H1 (cell line): ENCODE measurements around the gene ENOX2. TPM values are rescaled to one million over a fixed set of nuclear protein-coding genes. Genes with fewer than 3 reads are reported as not detected.

Source experiments
- CTCF ChIA-PET: fragments of 300-600 bp; sonication (Branson Sonifier 250); formaldehyde crosslinking; loops from one replicate; lab custom pipeline; 2021; ENCODE audit not compliant: partially characterized antibody; lab: Charles Lee
- POLR2A ChIA-PET: fragments of 300-600 bp; sonication (Branson Sonifier 250); formaldehyde crosslinking; loops from one replicate; lab custom pipeline; 2021; ENCODE audit warnings: inconsistent platforms; ENCODE audit not compliant: partially characterized antibody; lab: Charles Lee
- DNase-seq, 2 experiments: peaks; one replicate each; pipeline versions ENCODE4 v3.0.0 to v3.0.0-alpha.2; 2010 to 2022; ENCODE audit warnings: low spot score in 2 of 2, low read depth in 1 of 2, mixed read lengths in 1 of 2
- FAIRE-seq: peaks from 2 replicates; lab custom pipeline; 2011; peaks lifted over from hg19 to GRCh38; lab: Jason Lieb, UNC
- H2AFZ ChIP-seq: 2 replicates; pipeline ENCODE4 v1.8.1; 2012; ENCODE audit warnings: low read length, inconsistent platforms
- H2AK5ac ChIP-seq: 2 replicates; pipeline ENCODE4 v1.6.1; 2013; ENCODE audit warnings: low read depth, low read length
- H2BK120ac ChIP-seq: replicated peaks from 2 replicates; pipeline ENCODE3; 2013; ENCODE audit warnings: low read depth, low read length, inconsistent platforms
- H2BK12ac ChIP-seq: 2 replicates; pipeline ENCODE4 v1.6.1; 2013; ENCODE audit warnings: low read depth, low read length
- H2BK15ac ChIP-seq: 2 replicates; pipeline ENCODE4 v1.6.1; 2013; ENCODE audit warnings: low read length
- H2BK20ac ChIP-seq: 2 replicates; pipeline ENCODE4 v1.6.1; 2013; ENCODE audit warnings: low read length
- H2BK5ac ChIP-seq: 2 replicates; pipeline ENCODE4 v1.6.1; 2013; ENCODE audit warnings: low read depth, low read length
- H3K14ac ChIP-seq: 2 replicates; pipeline ENCODE4 v1.6.1; 2013; ENCODE audit warnings: inconsistent platforms; ENCODE audit not compliant: insufficient read length
- H3K18ac ChIP-seq: 2 replicates; pipeline ENCODE4 v1.6.1; 2013; ENCODE audit warnings: low read length; ENCODE audit errors: extremely low read depth
- H3K23ac ChIP-seq: 2 replicates; pipeline ENCODE4 v1.6.1; 2013; ENCODE audit warnings: inconsistent platforms; ENCODE audit not compliant: insufficient read length
- H3K23me2 ChIP-seq: 2 replicates; pipeline ENCODE4 v1.6.1; 2013; ENCODE audit warnings: low read depth, low read length
- H3K27ac ChIP-seq: 2 replicates; pipeline ENCODE4 v1.6.1; 2011; ENCODE audit warnings: low read depth, low read length, inconsistent platforms
- H3K27me3 ChIP-seq, 4 experiments: replicated peaks in 1 of 4; 1 replicate in 1 of 4; 2 replicates in 3 of 4; pipeline versions ENCODE4 v1.6.1 to v1.8.1; 2011 to 2013; ENCODE audit warnings: low read length in 3 of 4, mild to moderate bottlenecking in 3 of 4, inconsistent platforms in 2 of 4, mixed read lengths in 2 of 4, moderate library complexity in 1 of 4; ENCODE audit not compliant: control insufficient read depth in 3 of 4, insufficient read depth in 3 of 4; ENCODE audit errors: extremely low read depth in 1 of 4
- H3K36me3 ChIP-seq, 4 experiments: 2 replicates each; pipeline versions ENCODE4 v1.6.1 to v1.8.1; 2011 to 2013; ENCODE audit warnings: mild to moderate bottlenecking in 4 of 4, low read length in 3 of 4, moderate library complexity in 2 of 4, control low read depth in 1 of 4, inconsistent platforms in 1 of 4; ENCODE audit not compliant: insufficient read depth in 4 of 4, control insufficient read depth in 2 of 4
- H3K4ac ChIP-seq: replicated peaks from 2 replicates; pipeline ENCODE3; 2013; ENCODE audit warnings: low read length, low read depth, mixed read lengths, inconsistent platforms; ENCODE audit not compliant: insufficient read length
- H3K4me1 ChIP-seq, 4 experiments: replicated peaks in 1 of 4; 1 replicate in 1 of 4; 2 replicates in 3 of 4; pipeline versions ENCODE4 v1.6.1 to v1.8.1; 2011 to 2013; ENCODE audit warnings: low read length in 3 of 4, inconsistent platforms in 2 of 4, mixed read lengths in 1 of 4; ENCODE audit not compliant: insufficient read depth in 4 of 4, control insufficient read depth in 3 of 4
- H3K4me2 ChIP-seq, 2 experiments: 2 replicates each; pipeline versions ENCODE4 v1.6.1 to v1.8.1; 2011 to 2013; ENCODE audit warnings: low read depth in 2 of 2, low read length in 2 of 2, control low read depth in 1 of 2, inconsistent platforms in 1 of 2, mild to moderate bottlenecking in 1 of 2; ENCODE audit not compliant: insufficient read depth in 1 of 2
- H3K4me3 ChIP-seq, 4 experiments: fragments of 200-600, 300-600 bp in 1 of 4; sonication (generic), shearing (Covaris generic), sonication (Bioruptor Twin) in 1 of 4; 2 replicates each; pipeline versions ENCODE4 v1.5.1 to v1.8.1; 2011 to 2016; ENCODE audit warnings: low read length in 4 of 4, low read depth in 3 of 4, control low read depth in 2 of 4, inconsistent platforms in 2 of 4, mild to moderate bottlenecking in 2 of 4, mixed read lengths in 1 of 4, moderate library complexity in 1 of 4; ENCODE audit not compliant: insufficient read depth in 2 of 4; ENCODE audit errors: extremely low read depth in 1 of 4
- H3K56ac ChIP-seq: replicated peaks from 2 replicates; pipeline ENCODE3; 2013; ENCODE audit warnings: low read depth, mild to moderate bottlenecking, mixed read lengths, low read length, inconsistent platforms; ENCODE audit not compliant: insufficient read length
- H3K79me1 ChIP-seq: 2 replicates; pipeline ENCODE4 v1.6.1; 2013; ENCODE audit warnings: low read depth, low read length, control low read depth
- H3K79me2 ChIP-seq, 2 experiments: 2 replicates each; pipeline versions ENCODE4 v1.6.1 to v1.8.1; 2012 to 2013; ENCODE audit warnings: low read length in 2 of 2, mild to moderate bottlenecking in 2 of 2, inconsistent platforms in 1 of 2; ENCODE audit not compliant: insufficient read depth in 2 of 2, control insufficient read depth in 1 of 2
- H3K9ac ChIP-seq, 4 experiments: replicated peaks in 1 of 4; 1 replicate in 1 of 4; 2 replicates in 3 of 4; pipeline versions ENCODE4 v1.6.1 to v1.8.1; 2011 to 2013; ENCODE audit warnings: low read depth in 3 of 4, low read length in 3 of 4, control low read depth in 2 of 4, mild to moderate bottlenecking in 2 of 4, moderate library complexity in 2 of 4, inconsistent platforms in 1 of 4; ENCODE audit errors: extremely low read depth in 1 of 4
- H3K9me3 ChIP-seq, 2 experiments: 2 replicates each; pipeline versions ENCODE4 v1.6.1 to v1.8.1; 2012 to 2013; ENCODE audit warnings: mild to moderate bottlenecking in 2 of 2, moderate library complexity in 2 of 2, control low read depth in 1 of 2, inconsistent platforms in 1 of 2, low read depth in 1 of 2, low read length in 1 of 2, mixed read lengths in 1 of 2; ENCODE audit not compliant: insufficient read depth in 2 of 2
- H4K20me1 ChIP-seq, 2 experiments: replicated peaks in 1 of 2; 2 replicates each; pipeline versions ENCODE3 to v1.8.1; 2011 to 2013; ENCODE audit warnings: inconsistent platforms in 2 of 2, low read length in 2 of 2, mild to moderate bottlenecking in 1 of 2; ENCODE audit not compliant: insufficient read depth in 2 of 2, control insufficient read depth in 1 of 2
- H4K5ac ChIP-seq: 2 replicates; pipeline ENCODE4 v1.6.1; 2013; ENCODE audit warnings: low read length, low read depth, mixed read lengths, inconsistent platforms; ENCODE audit not compliant: insufficient read length
- H4K8ac ChIP-seq: 2 replicates; pipeline ENCODE4 v1.8.0; 2013; ENCODE audit warnings: mild to moderate bottlenecking, moderate library complexity, low read length, inconsistent platforms; ENCODE audit not compliant: insufficient read depth; ENCODE audit errors: extremely low read depth
- H4K91ac ChIP-seq: replicated peaks from 2 replicates; pipeline ENCODE3; 2013; ENCODE audit warnings: low read length, mixed read lengths, inconsistent platforms; ENCODE audit not compliant: insufficient read length
- ASH2L ChIP-seq: fragments of 200-600, 300-600 bp; sonication (generic); IDR thresholded peaks from one replicate; pipeline ENCODE4 v1.7.1; 2017; ENCODE audit warnings: low read length
- CHD1 ChIP-seq: IDR thresholded peaks from 2 replicates; pipeline ENCODE4 v1.6.1; 2012; ENCODE audit warnings: low read depth, low read length, improper control_type of control experiment
- GABPA ChIP-seq: IDR thresholded peaks from 2 replicates; pipeline ENCODE4 v1.6.1; 2011; ENCODE audit warnings: mild to moderate bottlenecking, low read length, moderate library complexity, borderline replicate concordance; ENCODE audit not compliant: insufficient read depth
- JUND ChIP-seq: IDR thresholded peaks from 2 replicates; pipeline ENCODE4 v1.6.1; 2011; ENCODE audit warnings: mild to moderate bottlenecking, improper control_type of control experiment, low read length
- KDM4A ChIP-seq: IDR thresholded peaks from one replicate; pipeline ENCODE4 v1.7.1; 2012; ENCODE audit warnings: low read depth, mild to moderate bottlenecking, moderate library complexity, low read length, inconsistent platforms; ENCODE audit not compliant: severe bottlenecking
- PHF8 ChIP-seq: fragments of 200-600 bp; sonication (generic); conservative IDR thresholded peaks from 2 replicates; pipeline ENCODE4 v1.7.1; 2012; ENCODE audit warnings: low read depth, mild to moderate bottlenecking, inconsistent platforms, low read length, moderate library complexity
- POLR2A ChIP-seq, 2 experiments: IDR thresholded peaks; 1 replicate in 1 of 2; 2 replicates in 1 of 2; pipeline ENCODE4 v1.6.1; 2011; ENCODE audit warnings: low read depth in 2 of 2, low read length in 2 of 2, mild to moderate bottlenecking in 2 of 2; ENCODE audit errors: control extremely low read depth in 1 of 2
- RFX5 ChIP-seq: IDR thresholded peaks from 2 replicates; pipeline ENCODE4 v1.6.1; 2011; ENCODE audit warnings: low read depth, low read length, improper control_type of control experiment, borderline replicate concordance
- SIRT6 ChIP-seq: IDR thresholded peaks from one replicate; pipeline ENCODE4 v1.7.1; 2012; ENCODE audit warnings: low read length, inconsistent platforms
- TAF1 ChIP-seq: IDR thresholded peaks from 2 replicates; pipeline ENCODE4 v1.6.1; 2011; ENCODE audit warnings: mild to moderate bottlenecking, low read depth, low read length
- polyA plus RNA-seq, 7 experiments: library from polyadenylated mRNA; depleted of rRNA in 3 of 7; stranded (reverse) in 5 of 7; unstranded in 2 of 7; fragments of >200 nt in 5 of 7; fragments of 200-250 nt in 2 of 7; gene quantifications; 1 replicate in 5 of 7; 2 replicates in 1 of 7; 4 replicates in 1 of 7; pipeline versions ENCODE4 v1.2.1 to v1.2.3, GENCODE V29; 2011 to 2013; ENCODE audit warnings: missing spikeins in 2 of 7, mixed read lengths in 2 of 7
- total RNA-seq: library from RNA; stranded (reverse); fragmentation: NEBNext Ultra II Directional; extraction: Animal tissue kit (Norgen Biotek cat#: 25700); gene quantifications from 2 replicates; pipeline ENCODE4 v1.2.1, GENCODE V29; 2021

Gene ENOX2
- total and polyA plus RNA-seq, 2 of the 8 experiments (the other 6 are each of a cell fraction or from before 2014, with no cell fraction given): 4.5 to 12.3 TPM

GRCh38 chrX:130658310-130658709, 244.7 kb downstream of the ENOX2 start:
- Histone ChIP-seq H4K20me1 (no peaks in the 10 kb centered on the region), H3K18ac (no peak overlapping the region), H3K23ac (no peak overlapping the region), H3K36me3 (no peaks in the 10 kb centered on the region), H3K14ac (no peak overlapping the region), H2AK5ac (no peak overlapping the region), H3K56ac (no peak overlapping the region), H3K4me3 (no peak overlapping the region), H3K9ac (no peak overlapping the region), H2BK120ac (no peak overlapping the region), H4K8ac (no peak overlapping the region), H2AFZ (no peak overlapping the region), H3K27ac (no peak overlapping the region), H4K5ac (no peak overlapping the region), H2BK5ac (no peak overlapping the region), H3K79me2 (no peaks in the 10 kb centered on the region), H3K4ac (no peak overlapping the region), H3K9me3 (no peaks in the 10 kb centered on the region), H3K79me1 (no peaks in the 10 kb centered on the region), H4K91ac (no peak overlapping the region), H3K4me1 (no peaks in the 10 kb centered on the region), H2BK15ac (no peak overlapping the region), H3K4me2 (no peak overlapping the region), H2BK20ac (no peak overlapping the region), H3K23me2 (no peaks in the 10 kb centered on the region), H3K27me3 (no peaks in the 10 kb centered on the region), H2BK12ac (no peak overlapping the region)
- TF ChIP-seq KDM4A: no peak
- TF ChIP-seq CHD1: no peak
- TF ChIP-seq PHF8: no peak
- TF ChIP-seq ASH2L: no peak
- no peak for TF ChIP-seq JUND
- TF ChIP-seq SIRT6: no peak
- no peak for TF ChIP-seq RFX5
- no peak for TF ChIP-seq TAF1
- TF ChIP-seq GABPA: no peak
- no peak for TF ChIP-seq POLR2A (IDR thresholded peaks at IDR 0.05; ENCODE audit: control extremely low read depth in 1 of 2, low read depth in 2 of 2, low read length in 2 of 2)
- FAIRE-seq: no peak
- POLR2A ChIA-PET: no interaction called here
- CTCF ChIA-PET: no interaction called here
- DNase-seq: no peak
